Activated CD8-positive, alpha-beta memory T cell treated with anti-CD3 and anti-CD28 coated beads for 24 hours (primary cell): ENCODE data around the gene PPIC.
"Not testable (repeated sequence)": the region's sequence is repeated elsewhere in the genome, so short reads cannot be mapped to it uniquely, and the experiment has no call there.

Source experiments
- DNase-seq: peaks from one replicate; pipeline ENCODE4 v3.0.0-alpha.2; 2020

PPIC gene

DNA sequence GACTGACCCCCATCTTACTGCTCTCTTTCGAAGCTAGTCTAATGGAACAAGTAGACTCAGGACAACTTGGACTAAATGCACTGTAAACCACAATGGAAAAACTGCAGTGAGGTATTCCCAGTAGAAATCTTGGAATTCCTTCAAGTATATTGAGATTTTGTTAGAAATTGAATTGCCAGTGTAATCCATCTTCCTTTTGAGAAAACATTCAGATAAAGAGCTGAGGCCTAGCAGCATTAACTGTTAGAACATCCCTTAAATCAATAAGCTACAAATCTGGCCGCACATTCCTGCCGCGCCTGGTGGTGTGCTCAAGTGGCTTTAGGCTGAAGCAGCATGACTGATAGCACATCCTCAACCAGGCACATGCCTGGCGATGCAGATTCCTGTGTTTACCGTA is 29.3 kb downstream of the PPIC start:
- DNase-seq: no peak

GRCh38 chr5:123001808-123002207 is 34.7 kb downstream of the PPIC start:
- no peak for DNase-seq

GRCh38 chr5:123000731-123001130 is 35.8 kb downstream of the PPIC start:
- DNase-seq: no peak

DNA sequence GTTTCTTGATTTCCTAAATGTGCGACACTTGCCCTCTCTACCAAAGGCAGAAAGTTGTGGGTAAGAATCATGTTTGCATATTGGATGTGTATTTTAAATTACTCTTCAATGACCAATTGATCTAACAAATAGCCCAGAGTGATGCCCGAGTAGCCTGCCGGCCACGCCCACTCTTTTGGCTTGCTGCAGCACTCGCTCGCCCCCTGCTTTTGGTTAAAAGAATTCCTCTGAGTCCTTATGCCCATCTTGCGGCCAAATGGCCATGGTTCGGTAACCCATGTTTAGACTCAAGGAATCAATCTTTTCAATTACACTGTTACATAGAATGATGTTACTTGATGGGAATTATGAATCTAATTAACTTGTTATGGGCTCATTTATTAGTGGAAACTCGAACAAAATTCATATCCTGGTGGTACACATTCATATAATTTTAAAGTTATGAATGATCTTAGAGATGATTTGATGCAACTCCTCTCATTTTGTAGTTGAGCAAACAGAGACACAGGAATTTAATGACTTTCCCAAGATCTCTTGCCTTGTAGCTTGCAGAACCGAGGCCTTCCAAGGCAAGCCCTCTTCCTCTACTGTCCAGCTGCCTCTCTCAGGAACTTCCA is 36.5 kb downstream of the PPIC start:
- no peak for DNase-seq

DNA sequence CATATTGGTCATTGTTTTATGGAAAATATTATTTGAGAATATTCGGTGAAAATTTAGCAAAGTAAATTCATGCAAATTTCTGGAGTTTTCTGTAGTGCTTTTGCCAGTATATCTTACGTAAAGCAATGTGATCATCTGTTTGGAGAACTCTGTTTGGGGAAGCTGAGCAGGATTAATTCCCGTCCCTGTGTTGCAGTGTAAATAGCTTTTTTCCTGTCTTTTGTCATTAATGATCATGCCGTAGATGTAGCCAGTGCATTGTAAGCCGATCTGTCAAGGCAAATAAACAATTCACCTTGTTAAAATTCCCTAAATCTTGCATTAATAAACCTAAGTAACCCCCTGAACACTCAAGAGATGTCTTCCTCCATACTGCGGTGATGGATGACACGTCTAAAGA is 39.2 kb downstream of the PPIC start:
- no peak for DNase-seq

- no peak for DNase-seq
These were observed 40.4 kb downstream of the PPIC start for GRCh38 chr5:122996091-122996490.

- DNase-seq: no peak
These were observed 50.4 kb downstream of the PPIC start for GRCh38 chr5:122985954-122986721.

DNA sequence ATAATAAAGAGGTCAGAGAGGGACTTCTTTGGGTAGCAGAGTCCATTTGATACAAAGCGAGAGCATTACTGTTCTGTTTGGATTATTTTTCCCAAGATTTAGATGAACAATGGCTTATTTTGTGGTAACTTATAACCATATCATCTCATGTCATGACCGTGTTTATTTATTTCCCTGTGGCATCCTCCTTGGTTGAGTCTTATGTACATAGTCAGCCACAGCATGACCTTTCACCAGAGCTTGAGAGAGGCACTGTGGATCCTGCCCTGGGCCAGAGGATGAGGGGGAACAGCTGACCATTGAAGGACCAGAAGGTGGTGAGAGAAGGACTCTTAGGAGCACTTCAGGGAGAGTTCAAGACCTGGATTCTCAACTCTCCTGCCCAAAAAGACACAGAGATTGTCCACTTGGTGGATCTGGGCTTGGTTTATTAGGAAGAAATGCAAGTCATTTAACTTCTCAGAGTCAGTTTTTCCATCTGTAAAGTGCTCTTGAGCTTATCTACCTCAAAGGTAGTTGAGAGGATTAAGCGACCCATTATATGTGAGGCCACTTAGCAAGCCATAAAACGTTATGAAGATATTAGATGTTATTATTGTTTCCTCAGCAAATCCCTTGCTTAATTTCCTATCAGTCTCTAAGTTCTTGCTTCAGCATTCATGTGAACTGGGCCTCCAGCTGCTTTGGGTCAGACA is 51.4 kb downstream of the PPIC start:
- DNase-seq: no peak

GRCh38 chr5:122984425-122984824 is 52.1 kb downstream of the PPIC start:
- DNase-seq: no peak

DNA sequence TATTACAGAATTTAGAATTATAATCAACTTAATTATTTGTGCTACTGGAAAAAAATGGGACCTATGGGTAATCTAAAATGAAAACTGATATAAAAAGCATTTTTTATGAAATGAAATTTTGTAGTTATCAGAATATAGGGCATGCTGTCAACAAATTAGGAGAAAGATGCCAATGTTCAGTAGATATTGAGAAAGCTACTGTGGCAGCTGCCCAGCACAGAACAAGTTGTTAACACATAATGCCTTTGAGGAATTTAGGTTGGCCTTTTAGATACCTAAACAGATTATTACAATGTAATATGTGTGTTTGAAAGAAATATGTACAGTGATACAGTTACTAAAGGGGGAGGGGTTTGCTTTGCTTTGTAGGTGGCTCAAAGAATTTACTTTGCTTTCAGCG is 54.1 kb downstream of the PPIC start:
- DNase-seq: no peak

- no peak for DNase-seq
These were observed 54.7 kb downstream of the PPIC start for GRCh38 chr5:122981846-122982245.

DNA sequence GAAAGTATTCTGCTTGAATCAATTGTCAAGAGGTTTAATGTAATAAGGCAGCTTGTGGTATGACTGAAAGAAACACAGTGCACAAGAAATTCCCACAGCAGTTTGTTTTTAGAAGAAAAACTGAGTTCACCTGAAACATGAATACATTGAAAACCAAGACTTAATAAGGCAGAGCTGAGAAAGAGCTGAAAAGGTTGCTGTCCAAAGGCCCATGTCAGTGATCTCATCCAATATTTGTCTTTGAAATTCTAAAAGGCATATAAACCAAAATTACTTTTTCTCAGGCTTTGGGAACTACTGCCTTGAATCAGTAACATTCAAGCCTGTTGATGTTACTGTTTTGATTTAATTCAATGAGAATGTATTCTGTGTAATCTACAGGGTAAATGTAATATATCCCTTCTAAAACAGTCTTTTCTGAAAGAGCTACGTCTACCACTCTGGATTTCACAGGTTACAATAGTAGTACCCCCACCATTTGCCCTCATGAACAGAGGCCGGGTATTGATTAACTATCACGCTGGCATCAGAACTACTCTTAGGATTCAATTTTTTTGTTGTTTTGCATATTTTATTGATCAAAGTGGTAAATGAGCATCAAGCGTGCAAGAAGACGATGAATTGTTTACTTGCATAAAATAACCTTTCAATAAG is 57.8 kb downstream of the PPIC start:
- no peak for DNase-seq

DNA sequence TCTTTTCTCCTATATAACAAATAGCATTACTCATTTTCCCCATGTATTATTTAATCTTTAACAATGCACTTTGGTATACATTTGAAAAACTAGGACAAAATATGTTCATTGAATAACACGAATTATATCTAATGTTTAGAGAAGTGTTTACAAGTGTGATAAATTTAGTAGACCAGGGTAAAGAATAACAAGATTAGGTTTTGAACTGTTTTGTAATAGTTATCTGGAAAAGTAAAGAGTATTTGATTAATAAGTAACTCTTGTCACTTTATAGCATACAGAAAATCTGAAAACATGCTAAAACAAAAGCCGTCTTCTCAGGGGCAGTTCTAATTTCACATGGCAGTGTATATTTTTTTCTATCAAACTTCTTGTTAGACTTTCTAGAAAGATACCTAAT is 58.5 kb downstream of the PPIC start:
- DNase-seq: no peak

DNA sequence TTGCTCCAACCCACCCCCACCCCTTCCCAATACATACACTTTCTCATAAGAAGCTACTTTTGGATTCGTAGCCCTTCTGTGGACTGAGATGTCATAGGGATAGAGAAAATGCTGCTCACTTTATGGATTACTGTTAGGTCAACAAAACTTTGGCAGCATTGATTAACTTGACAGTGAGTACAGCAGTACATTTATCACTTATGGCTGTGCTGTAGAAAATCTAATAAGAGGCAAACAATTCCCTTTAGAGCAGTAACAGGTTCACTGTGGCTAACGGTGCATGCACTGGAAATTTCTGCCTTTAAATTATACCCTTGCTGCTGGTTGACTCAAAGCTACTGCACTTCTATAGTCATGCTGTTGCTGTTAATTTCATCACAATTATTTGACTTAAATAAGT is 59.2 kb downstream of the PPIC start:
- no peak for DNase-seq

- DNase-seq: not testable (repeated sequence)
These were observed 62.3 kb downstream of the PPIC start for GRCh38 chr5:122974251-122974650.

DNA sequence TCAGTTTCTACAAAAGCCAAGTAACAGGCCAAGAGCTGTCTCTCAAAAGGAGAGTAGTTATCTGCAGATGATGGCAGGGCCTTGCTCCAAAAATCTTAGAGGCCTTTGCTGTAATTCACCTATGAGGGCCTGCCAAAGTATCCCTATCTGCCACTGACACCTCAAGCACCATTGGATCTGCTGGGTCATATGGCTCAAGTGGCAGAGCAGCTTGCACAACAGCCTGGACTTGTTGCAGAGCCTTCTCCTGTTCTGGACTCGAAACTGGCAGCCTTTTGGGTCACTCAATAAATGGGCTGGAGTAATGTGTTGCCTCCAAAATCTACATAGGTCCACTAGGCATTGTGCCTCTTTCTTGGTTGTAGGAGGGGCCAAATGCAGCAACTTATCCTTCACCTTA is 62.8 kb downstream of the PPIC start:
- not testable (repeated sequence) for DNase-seq
